NCI-H2029 (cell line): Measurements from ENCODE around the gene ZNF26.
"Not testable (repeated sequence)": the region's sequence is repeated elsewhere in the genome, so short reads cannot be mapped to it uniquely, and the experiment has no call there.

Experiments used
- DNase-seq: peaks from one replicate; lab custom pipeline; 2025; lab: John Stamatoyannopoulos, UW

Gene ZNF26

GRCh38 chr12:132955094-132956010 lies 30.8 kb upstream of the ZNF26 start:
- DNase-seq, result no peak

- DNase-seq, result peak; percentile 87
Observed at GRCh38 chr12:132956011-132956788, 30.0 kb upstream of the ZNF26 start, which contains the start of gene ZNF605. Gene ZNF605, minus strand, starts transcription at chr12:132956306. Its CDS starts 10,671 bp downstream, at chr12:132945635.

- not testable (repeated sequence) for DNase-seq
Observed at GRCh38 chr12:132961790-132962189, 24.4 kb upstream of the ZNF26 start.

GRCh38 chr12:132963947-132964346 lies 22.2 kb upstream of the ZNF26 start:
- DNase-seq, result not testable (repeated sequence)

DNA sequence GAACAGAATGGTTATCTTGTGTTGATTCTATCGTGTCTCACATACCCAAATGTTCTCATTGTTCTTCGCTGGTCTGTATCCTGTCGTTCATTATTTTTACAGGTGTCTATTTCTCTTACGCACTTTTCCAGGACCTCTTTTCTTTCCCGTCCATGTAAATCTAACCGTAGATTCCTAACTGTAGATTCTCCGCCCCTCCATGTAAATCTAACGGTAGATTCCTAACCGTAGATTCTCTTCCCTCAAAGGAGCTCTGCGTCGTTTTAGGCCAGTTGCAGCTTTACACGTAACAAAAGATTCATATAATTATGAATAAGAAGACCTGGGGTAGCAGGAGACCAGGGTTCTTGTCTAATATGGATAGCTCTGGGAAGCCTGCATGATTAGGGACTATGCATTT lies 20.4 kb upstream of the ZNF26 start:
- DNase-seq, result no peak

- DNase-seq, result no peak
Observed at GRCh38 chr12:132966676-132967415, 19.3 kb upstream of the ZNF26 start.

GRCh38 chr12:132967736-132968135 lies 18.4 kb upstream of the ZNF26 start:
- no peak for DNase-seq

DNA sequence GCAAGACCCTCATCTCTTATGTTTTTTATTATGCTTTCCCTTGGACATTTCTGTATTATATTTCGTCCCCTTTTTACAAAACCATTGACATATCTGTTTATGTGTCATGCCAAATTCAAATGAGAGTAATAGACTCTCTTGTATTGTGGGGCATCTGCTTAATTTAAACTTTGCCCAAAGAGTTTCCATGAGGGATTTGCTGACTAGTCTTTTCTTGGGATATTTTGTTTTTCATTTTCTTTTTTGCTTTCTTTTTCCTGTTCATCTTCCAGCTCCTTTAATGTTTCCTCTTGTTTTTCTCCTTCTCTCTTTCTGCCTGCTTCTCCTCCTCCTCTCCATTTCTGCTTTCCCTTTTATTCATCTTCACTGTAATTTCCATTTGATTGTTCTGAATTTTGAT lies 13.8 kb upstream of the ZNF26 start:
- DNase-seq, result no peak

DNA sequence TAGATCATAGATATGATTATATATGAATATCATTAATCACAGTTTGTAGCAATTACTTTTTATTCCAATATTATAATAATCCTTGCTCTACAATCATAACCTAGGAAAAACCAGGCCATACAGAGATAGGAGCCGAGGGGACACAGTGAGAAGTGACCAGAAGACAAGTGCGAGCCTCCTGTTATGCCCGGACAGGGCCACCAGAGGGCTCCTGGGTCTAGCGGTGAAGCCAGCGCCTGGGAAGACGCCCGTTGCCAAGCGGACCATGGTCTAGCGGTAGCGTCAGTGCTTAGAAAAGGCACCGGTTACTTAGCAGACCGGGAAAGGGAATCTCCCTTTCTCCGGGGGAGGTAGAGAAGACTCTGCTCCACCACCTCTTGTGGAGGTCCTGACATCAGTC lies 9.3 kb upstream of the ZNF26 start:
- not testable (repeated sequence) for DNase-seq

- DNase-seq, result no peak
Observed at GRCh38 chr12:132986885-132987225, 688 bp downstream of the ZNF26 start.

DNA sequence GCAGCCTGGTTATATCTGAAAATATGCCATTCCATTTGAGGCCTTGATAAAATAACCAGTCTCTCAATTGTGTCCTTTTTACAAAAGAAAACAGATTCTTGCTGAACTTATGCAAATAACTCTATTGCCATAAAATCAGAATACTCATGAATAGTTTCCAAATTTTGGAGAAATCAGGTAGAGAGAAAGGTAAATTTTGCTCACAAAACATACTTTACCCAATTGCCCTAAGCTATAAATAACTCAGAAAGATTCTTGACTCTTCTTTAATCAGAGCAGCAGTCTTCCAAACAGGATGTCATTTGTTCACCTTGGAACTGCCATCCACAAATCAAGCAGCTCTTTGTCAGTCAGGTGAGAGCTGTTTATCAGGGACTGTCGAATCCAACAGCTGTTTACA lies 12.6 kb downstream of the ZNF26 start:
- DNase-seq, result no peak

- no peak for DNase-seq
Observed at GRCh38 chr12:133010657-133011297, 24.6 kb downstream of the ZNF26 start.

DNA sequence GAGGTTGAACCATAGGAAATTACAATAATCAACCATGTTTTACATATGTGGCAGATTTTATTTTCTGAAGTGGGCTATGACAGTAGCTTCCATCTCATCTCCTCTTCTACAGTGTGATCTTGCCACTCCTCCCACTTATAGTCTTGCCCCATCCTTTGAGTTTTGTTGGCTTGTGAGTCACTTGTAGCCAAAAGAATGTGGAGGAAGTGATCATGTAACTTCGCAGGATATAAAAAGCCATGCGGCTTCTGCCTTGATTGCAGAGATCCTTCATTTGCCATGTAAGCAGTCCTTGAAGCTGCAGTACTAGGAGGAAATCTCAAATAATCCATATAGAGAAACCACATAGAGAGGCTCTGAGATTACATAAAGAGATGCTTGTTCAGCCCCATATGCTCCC lies 37.4 kb downstream of the ZNF26 start:
- DNase-seq, result no peak

DNA sequence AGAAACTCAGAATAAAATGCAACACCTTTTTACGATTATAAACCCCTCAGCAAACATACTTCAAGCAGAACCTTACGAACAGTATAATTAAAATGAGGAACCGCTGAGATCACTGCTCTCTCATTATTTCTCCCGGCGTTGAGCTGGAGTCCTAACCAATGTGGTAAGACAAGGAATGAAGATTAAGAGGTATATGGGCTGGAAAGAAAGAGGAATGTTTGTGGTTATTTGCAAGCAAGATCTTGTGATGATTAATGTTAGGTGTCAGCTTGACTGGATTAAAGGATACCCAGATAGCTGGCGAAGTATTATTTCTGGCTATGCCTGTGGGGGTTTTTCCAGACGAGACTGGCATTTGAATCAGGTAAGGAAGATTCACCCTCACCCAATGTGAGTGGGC lies 40.8 kb downstream of the ZNF26 start:
- no peak for DNase-seq

DNA sequence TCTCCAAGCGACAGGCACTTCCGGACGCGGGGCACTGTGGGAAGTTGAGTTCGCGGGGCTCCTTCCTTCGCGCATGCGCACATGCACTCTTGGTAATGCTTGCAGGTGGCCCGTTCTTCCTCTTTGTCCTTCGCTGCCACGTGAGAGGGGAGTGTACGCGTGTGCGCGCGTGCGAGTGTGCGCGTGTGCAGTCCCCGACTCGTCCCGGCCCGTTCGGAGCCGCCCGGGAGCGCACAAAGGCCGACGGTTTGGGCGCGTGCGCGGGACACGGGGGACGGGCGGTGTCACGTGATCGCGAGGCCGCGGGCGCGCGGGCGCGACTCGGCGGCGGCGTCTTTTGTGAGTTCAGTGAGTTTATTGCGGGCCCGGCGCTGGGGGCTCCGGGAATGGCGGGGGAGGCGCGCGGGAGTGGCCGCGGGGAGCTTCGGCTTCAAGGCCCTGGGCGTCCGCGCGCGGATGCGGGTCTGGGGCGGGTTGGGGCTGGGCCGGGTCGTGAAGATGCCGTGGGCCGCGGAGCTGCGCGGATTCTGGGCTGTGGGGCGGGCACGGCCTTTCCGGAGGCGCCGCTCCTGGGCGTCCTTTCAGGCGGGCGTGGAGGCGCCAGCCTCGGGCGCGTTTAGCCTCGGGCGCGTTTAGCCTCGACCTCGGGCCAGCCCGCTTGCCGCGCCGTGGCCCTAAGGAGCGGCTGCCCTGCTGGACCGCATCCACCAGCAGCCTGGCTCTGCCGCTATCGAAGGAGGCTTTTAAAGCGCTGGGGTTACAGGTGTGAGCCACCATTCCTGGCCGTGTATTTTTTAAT lies 51.2 kb downstream of the ZNF26 start, which contains the start of gene ZNF84:
ZNF84 (plus strand) TSS at position 303 of the 799 bp plus-strand sequence. CDS start 3,959 bp downstream, outside the sequence.
- peak; percentile 96 for DNase-seq

GRCh38 chr12:133038118-133038709 lies 52.0 kb downstream of the ZNF26 start:
- DNase-seq, result no peak

GRCh38 chr12:133046698-133047097 lies 60.5 kb downstream of the ZNF26 start:
- no peak for DNase-seq

DNA sequence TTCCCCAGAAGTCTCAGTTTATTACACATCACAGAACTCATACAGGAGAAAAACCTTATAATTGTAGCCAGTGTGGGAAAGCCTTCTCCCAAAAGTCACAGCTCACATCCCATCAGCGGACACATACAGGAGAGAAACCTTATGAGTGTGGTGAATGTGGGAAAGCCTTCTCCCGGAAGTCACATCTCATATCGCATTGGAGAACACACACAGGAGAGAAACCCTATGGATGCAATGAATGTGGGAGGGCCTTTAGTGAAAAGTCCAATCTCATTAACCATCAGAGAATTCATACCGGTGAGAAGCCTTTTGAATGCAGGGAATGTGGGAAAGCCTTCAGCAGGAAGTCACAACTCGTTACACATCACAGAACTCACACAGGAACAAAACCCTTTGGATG lies 71.3 kb downstream of the ZNF26 start:
- no peak for DNase-seq

DNA sequence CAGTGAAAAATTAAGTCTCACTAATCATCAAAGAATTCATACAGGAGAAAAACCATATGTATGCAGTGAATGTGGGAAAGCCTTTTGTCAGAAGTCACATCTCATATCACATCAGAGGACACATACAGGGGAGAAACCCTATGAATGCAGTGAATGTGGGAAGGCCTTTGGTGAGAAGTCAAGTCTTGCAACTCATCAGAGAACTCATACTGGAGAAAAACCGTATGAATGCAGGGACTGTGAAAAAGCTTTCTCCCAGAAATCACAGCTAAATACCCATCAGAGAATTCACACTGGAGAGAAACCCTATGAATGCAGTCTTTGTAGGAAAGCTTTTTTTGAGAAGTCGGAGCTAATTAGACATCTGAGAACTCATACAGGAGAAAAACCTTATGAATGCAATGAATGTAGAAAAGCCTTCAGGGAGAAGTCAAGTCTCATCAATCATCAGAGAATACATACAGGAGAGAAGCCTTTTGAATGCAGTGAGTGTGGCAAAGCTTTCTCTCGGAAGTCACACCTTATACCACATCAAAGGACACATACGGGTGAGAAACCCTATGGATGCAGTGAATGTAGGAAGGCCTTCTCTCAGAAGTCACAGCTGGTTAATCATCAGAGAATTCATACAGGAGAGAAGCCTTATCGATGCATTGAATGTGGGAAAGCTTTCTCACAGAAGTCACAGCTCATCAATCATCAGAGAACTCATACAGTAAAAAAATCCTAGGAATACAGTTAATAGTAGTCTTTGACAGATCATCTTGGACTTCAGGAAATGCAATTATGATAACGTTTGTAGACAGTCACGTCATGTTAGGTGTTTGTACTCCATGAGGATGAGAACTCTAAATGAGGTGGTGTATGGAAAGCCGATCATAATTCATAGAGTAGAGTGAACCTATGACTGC lies 72.3 kb downstream of the ZNF26 start:
- no peak for DNase-seq
